GM21786 (cell line): ENCODE data around the gene ZWILCH.

Experiments
- ATAC-seq: cut with Tn5 transposase; IDR thresholded peaks from one replicate; pipeline ENCODE4 v1.9.1; 2021; ENCODE audit not compliant: unreplicated experiment

ZWILCH gene

GRCh38 chr15:66535056-66535455, 29.9 kb downstream of the ZWILCH start:
- ATAC-seq, result no peak

- no peak for ATAC-seq
Observed at GRCh38 chr15:66542896-66543295, 37.8 kb downstream of the ZWILCH start.

- no peak for ATAC-seq
Observed at GRCh38 chr15:66545255-66545654, 40.1 kb downstream of the ZWILCH start.

GRCh38 chr15:66555685-66556084, 50.6 kb downstream of the ZWILCH start:
- no peak for ATAC-seq

- ATAC-seq, result no peak
Observed at GRCh38 chr15:66558271-66558670, 53.1 kb downstream of the ZWILCH start.

- ATAC-seq, result no peak
Observed at GRCh38 chr15:66560856-66561525, 55.9 kb downstream of the ZWILCH start.

GRCh38 chr15:66563126-66563525, 58.0 kb downstream of the ZWILCH start:
- ATAC-seq, result no peak

GRCh38 chr15:66563566-66564110, 58.5 kb downstream of the ZWILCH start:
- ATAC-seq, result no peak

GRCh38 chr15:66564136-66565041, 59.3 kb downstream of the ZWILCH start:
- no peak for ATAC-seq

- ATAC-seq, result no peak
Observed at GRCh38 chr15:66565141-66565641, 60.1 kb downstream of the ZWILCH start.

GRCh38 chr15:66565741-66566144, 60.6 kb downstream of the ZWILCH start, which contains the start of gene LCTL:
TSS of gene LCTL (minus strand) at chr15:66565998. CDS start at chr15:66565365, 633 bp downstream.
- no peak for ATAC-seq

- no peak for ATAC-seq
Observed at GRCh38 chr15:66566963-66567531, 61.9 kb downstream of the ZWILCH start.

- no peak for ATAC-seq
Observed at GRCh38 chr15:66567897-66568296, 62.8 kb downstream of the ZWILCH start.

GRCh38 chr15:66569461-66570137, 64.5 kb downstream of the ZWILCH start:
- no peak for ATAC-seq

- no peak for ATAC-seq
Observed at GRCh38 chr15:66570327-66570726, 65.2 kb downstream of the ZWILCH start.

- no peak for ATAC-seq
Observed at GRCh38 chr15:66570842-66571478, 65.8 kb downstream of the ZWILCH start.

- ATAC-seq, result no peak
Observed at GRCh38 chr15:66572146-66572545, 67.0 kb downstream of the ZWILCH start.

GRCh38 chr15:66573348-66573718, 68.2 kb downstream of the ZWILCH start:
- ATAC-seq, result no peak

GRCh38 chr15:66573719-66574595, 68.8 kb downstream of the ZWILCH start:
- ATAC-seq, result no peak
